HEK293 (cell line): Measurements from ENCODE around the gene JAZF1.

Experiments used
- CTCF ChIP-seq: fragments of 450-650 bp; formaldehyde crosslinking; IDR thresholded peaks from 2 replicates; pipeline ENCODE4 v1.5.1; 2016; ENCODE audit warnings: missing biosample characterization, missing genetic modification characterization
- MEIS1 ChIP-seq: sonication (generic); formaldehyde crosslinking; IDR thresholded peaks from 2 replicates; pipeline ENCODE4 v1.8.1; 2022; ENCODE audit warnings: missing genetic modification reagents, mild to moderate bottlenecking, borderline replicate concordance
- ZBTB10 ChIP-seq: fragments of 450-650 bp; formaldehyde crosslinking; IDR thresholded peaks from 2 replicates; pipeline ENCODE4 v1.5.1; 2016; ENCODE audit warnings: missing biosample characterization, missing genetic modification characterization
- ZBTB7A ChIP-seq: fragments of 450-650 bp; formaldehyde crosslinking; IDR thresholded peaks from 2 replicates; pipeline ENCODE4 v1.5.1; 2016; ENCODE audit warnings: low read depth, missing biosample characterization, missing genetic modification characterization
- ZNF184 ChIP-seq: fragments of 450-650 bp; IDR thresholded peaks from 2 replicates; pipeline ENCODE4 v1.5.1; 2018; ENCODE audit warnings: missing biosample characterization, mild to moderate bottlenecking, missing genetic modification characterization
- ZNF24 ChIP-seq: fragments of 450-650 bp; formaldehyde crosslinking; IDR thresholded peaks from 2 replicates; pipeline ENCODE4 v1.5.1; 2016; ENCODE audit warnings: missing biosample characterization, missing genetic modification characterization
- ZNF274 ChIP-seq, 2 experiments: fragments of 200-500 bp in 1 of 2; fragments of 450-650 bp in 1 of 2; sonication (Bioruptor generic) in 1 of 2; formaldehyde crosslinking in 1 of 2; IDR thresholded peaks; 2 replicates each; pipeline versions ENCODE4 v1.5.1 to v1.6.1; 2014 to 2016; ENCODE audit warnings: borderline replicate concordance in 1 of 2, inconsistent platforms in 1 of 2, low read length in 1 of 2, missing biosample characterization in 1 of 2, missing genetic modification characterization in 1 of 2
- ZNF398 ChIP-seq: fragments of 450-650 bp; formaldehyde crosslinking; IDR thresholded peaks from 2 replicates; pipeline ENCODE4 v1.5.1; 2017; ENCODE audit warnings: missing biosample characterization, missing genetic modification characterization
- ZNF473 ChIP-seq: fragments of 450-650 bp; formaldehyde crosslinking; IDR thresholded peaks from 2 replicates; pipeline ENCODE4 v1.5.1; 2017; ENCODE audit warnings: missing biosample characterization, missing genetic modification characterization
- ZNF670 ChIP-seq: fragments of 450-650 bp; formaldehyde crosslinking; IDR thresholded peaks from 2 replicates; pipeline ENCODE4 v1.5.1; 2016; ENCODE audit warnings: missing biosample characterization, missing genetic modification characterization, low read depth
- ZNF76 ChIP-seq: fragments of 450-650 bp; formaldehyde crosslinking; IDR thresholded peaks from 2 replicates; pipeline ENCODE4; 2016; ENCODE audit warnings: low read depth, missing biosample characterization, missing genetic modification characterization, borderline replicate concordance
- ZNF776 ChIP-seq: fragments of 450-650 bp; formaldehyde crosslinking; IDR thresholded peaks from 2 replicates; pipeline ENCODE4 v1.5.0; 2017; ENCODE audit warnings: missing biosample characterization, missing genetic modification characterization, borderline replicate concordance
- TF ChIP-seq, protein P1 (sequence below): fragments of 450-650 bp; formaldehyde crosslinking; IDR thresholded peaks from 2 replicates; pipeline ENCODE4; 2016; ENCODE audit warnings: missing biosample characterization, missing genetic modification characterization

- TF ChIP-seq ZNF473 (tag by site-specific recombination): no peak
- no peak for TF ChIP-seq CTCF (tag by site-specific recombination)
- TF ChIP-seq ZBTB10 (tag by site-specific recombination): no peak
- no peak for TF ChIP-seq ZBTB7A (tag by site-specific recombination)
- TF ChIP-seq, protein P1, sequence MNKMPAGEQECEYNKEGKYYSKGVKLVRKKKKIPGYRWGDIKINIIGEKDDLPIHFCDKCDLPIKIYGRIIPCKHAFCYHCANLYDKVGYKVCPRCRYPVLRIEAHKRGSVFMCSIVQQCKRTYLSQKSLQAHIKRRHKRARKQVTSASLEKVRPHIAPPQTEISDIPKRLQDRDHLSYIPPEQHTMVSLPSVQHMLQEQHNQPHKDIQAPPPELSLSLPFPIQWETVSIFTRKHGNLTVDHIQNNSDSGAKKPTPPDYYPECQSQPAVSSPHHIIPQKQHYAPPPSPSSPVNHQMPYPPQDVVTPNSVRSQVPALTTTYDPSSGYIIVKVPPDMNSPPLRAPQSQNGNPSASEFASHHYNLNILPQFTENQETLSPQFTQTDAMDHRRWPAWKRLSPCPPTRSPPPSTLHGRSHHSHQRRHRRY (tag by site-specific recombination): no peak
- no peak for TF ChIP-seq ZNF398 (tag by site-specific recombination)
- no peak for TF ChIP-seq ZNF274 (IDR thresholded peaks at IDR 0.05; ENCODE audit: low read length)
- TF ChIP-seq ZNF274 (tag by site-specific recombination; IDR thresholded peaks at IDR 0.05; ENCODE audit: borderline replicate concordance): no peak
- no peak for TF ChIP-seq ZNF670 (tag by site-specific recombination)
- TF ChIP-seq MEIS1 (CRISPR knock-in tag): no peak
- TF ChIP-seq ZNF184 (tag by site-specific recombination): no peak
- TF ChIP-seq ZNF24 (tag by site-specific recombination): no peak
- no peak for TF ChIP-seq ZNF76
- no peak for TF ChIP-seq ZNF776 (tag by site-specific recombination)
Measured at GRCh38 chr7:28226003-28226402, 45.4 kb upstream of the JAZF1 start.
